Osteoblast (primary cell): Measurements from ENCODE around the gene MS4A3. TPM values are rescaled to one million over a fixed set of nuclear protein-coding genes. Genes with fewer than 3 reads are reported as not detected.

ENCODE experiments used
- DNase-seq: peaks from one replicate; pipeline ENCODE4 v3.0.0; 2011; ENCODE audit warnings: low spot score, mixed read lengths; ENCODE audit not compliant: insufficient read length; ENCODE audit errors: missing footprints
- H2AFZ ChIP-seq: 2 replicates; pipeline ENCODE4 v1.6.0; 2011; ENCODE audit warnings: mild to moderate bottlenecking, low read length
- H3K27ac ChIP-seq: 2 replicates; pipeline ENCODE4 v1.5.1; 2011; ENCODE audit warnings: mild to moderate bottlenecking, low read depth, low read length, moderate library complexity
- H3K27me3 ChIP-seq: 2 replicates; pipeline ENCODE4 v1.6.0; 2012; ENCODE audit warnings: mild to moderate bottlenecking, control low read depth, inconsistent platforms, low read length, moderate library complexity; ENCODE audit not compliant: insufficient read depth
- H3K36me3 ChIP-seq: 2 replicates; pipeline ENCODE4 v1.5.1; 2011; ENCODE audit warnings: mild to moderate bottlenecking, low read length, control low read depth, moderate library complexity; ENCODE audit not compliant: insufficient read depth
- H3K4me1 ChIP-seq: 2 replicates; pipeline ENCODE4 v1.5.1; 2011; ENCODE audit warnings: mild to moderate bottlenecking, low read length, control low read depth, moderate library complexity; ENCODE audit not compliant: insufficient read depth
- H3K4me2 ChIP-seq: 2 replicates; pipeline ENCODE4 v1.6.0; 2011; ENCODE audit warnings: mild to moderate bottlenecking, low read length; ENCODE audit not compliant: insufficient read depth
- H3K4me3 ChIP-seq: fragments of 200-600 bp; sonication (generic); 3 replicates; pipeline ENCODE4 v1.5.1; 2012; ENCODE audit warnings: mild to moderate bottlenecking, low read length, inconsistent platforms; ENCODE audit not compliant: insufficient read depth
- H3K79me2 ChIP-seq: 2 replicates; pipeline ENCODE4 v1.6.0; 2012; ENCODE audit warnings: mild to moderate bottlenecking, low read length, control low read depth, inconsistent platforms; ENCODE audit not compliant: insufficient read depth
- H3K9me3 ChIP-seq: 2 replicates; pipeline ENCODE4 v1.5.1; 2011; ENCODE audit warnings: low read depth, low read length, control low read depth
- H4K20me1 ChIP-seq: 2 replicates; pipeline ENCODE4 v1.6.0; 2012; ENCODE audit warnings: mild to moderate bottlenecking, low read length, control low read depth; ENCODE audit not compliant: insufficient read depth
- CTCF ChIP-seq: IDR thresholded peaks from 2 replicates; pipeline ENCODE4 v1.5.1; 2011; ENCODE audit warnings: mild to moderate bottlenecking, low read depth, low read length, moderate library complexity; ENCODE audit errors: extremely low read depth
- total RNA-seq: library from RNA; depleted of rRNA; stranded (reverse); fragments of >200 nt; gene quantifications from 2 replicates; pipeline ENCODE4 v1.2.3, GENCODE V29; 2012

Gene MS4A3
- total RNA-seq, 1 donor: not detected

DNA sequence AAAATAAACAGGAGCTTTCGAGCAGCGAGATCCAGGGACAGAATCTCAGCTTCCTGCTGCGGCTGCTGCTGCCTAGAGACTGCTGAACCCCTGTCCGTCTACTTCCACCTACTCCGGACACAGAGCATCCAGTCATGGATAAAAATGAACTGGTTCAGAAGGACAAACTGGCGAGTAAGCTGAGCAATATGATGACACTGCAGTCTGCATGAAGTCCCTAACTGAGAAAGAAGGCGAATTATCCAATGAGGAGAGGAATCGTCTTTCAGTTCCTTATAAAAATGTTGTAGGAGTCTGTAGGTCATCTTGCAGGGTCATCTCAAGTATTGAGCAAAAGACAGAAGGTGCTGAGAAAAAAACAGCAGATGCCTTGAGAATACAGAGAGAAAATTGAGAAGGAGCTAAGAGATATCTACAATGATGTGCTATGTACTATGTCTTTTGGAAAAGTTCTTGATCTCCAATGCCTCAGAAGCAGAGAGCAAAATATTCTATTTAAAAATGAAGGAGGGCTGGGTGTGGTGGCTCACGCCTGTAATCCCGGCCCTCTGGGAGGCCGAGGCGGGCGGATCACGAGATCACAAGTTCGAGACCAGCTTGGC lies 20.9 kb downstream of the MS4A3 start:
- Histone ChIP-seq H3K4me1 (no peaks in the 10 kb centered on the region), H2AFZ (no peak overlapping the region), H3K4me3 (no peak overlapping the region), H3K36me3 (no peaks in the 10 kb centered on the region), H3K27me3 (no peaks in the 10 kb centered on the region), H3K9me3 (no peaks in the 10 kb centered on the region), H3K79me2 (no peaks in the 10 kb centered on the region), H3K4me2 (no peak overlapping the region), H4K20me1 (no peaks in the 10 kb centered on the region), H3K27ac (no peak overlapping the region)
- no peak for DNase-seq
- TF ChIP-seq CTCF: no peak

DNA sequence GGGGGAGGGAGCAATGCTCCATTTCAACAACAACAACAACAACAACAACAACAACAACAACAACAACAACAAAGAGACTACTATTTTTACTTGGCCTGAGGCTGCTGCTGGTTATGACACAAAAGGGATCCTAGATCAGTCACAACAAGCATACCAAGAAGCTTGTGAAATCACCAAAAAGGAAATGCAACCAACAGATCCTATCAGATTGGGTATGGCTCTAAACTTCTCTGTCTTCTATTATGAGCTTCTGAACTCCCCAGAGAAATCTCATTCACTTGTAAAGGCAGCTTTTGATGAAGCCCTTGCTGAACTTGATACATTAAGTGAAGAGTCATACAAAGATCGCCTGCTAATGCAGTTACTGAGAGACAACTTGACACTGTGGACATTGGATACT lies 21.5 kb downstream of the MS4A3 start:
- H3K4me2 ChIP-seq: no peak overlapping the region
- no peaks in the 10 kb centered on the region for H3K9me3 ChIP-seq
- no peak overlapping the region for H3K27ac ChIP-seq
- H2AFZ ChIP-seq: no peak overlapping the region
- no peaks in the 10 kb centered on the region for H3K79me2 ChIP-seq
- no peak for TF ChIP-seq CTCF
- H4K20me1 ChIP-seq: no peaks in the 10 kb centered on the region
- no peak for DNase-seq
- no peak overlapping the region for H3K4me3 ChIP-seq
- no peaks in the 10 kb centered on the region for H3K27me3 ChIP-seq
- no peaks in the 10 kb centered on the region for H3K4me1 ChIP-seq
- H3K36me3 ChIP-seq: no peaks in the 10 kb centered on the region

- Histone ChIP-seq H3K4me2 (no peak overlapping the region), H3K4me1 (no peaks in the 10 kb centered on the region), H3K79me2 (no peaks in the 10 kb centered on the region), H3K27ac (no peak overlapping the region), H2AFZ (no peak overlapping the region), H3K4me3 (no peak overlapping the region), H3K27me3 (no peaks in the 10 kb centered on the region), H3K36me3 (no peaks in the 10 kb centered on the region), H4K20me1 (no peaks in the 10 kb centered on the region), H3K9me3 (no peaks in the 10 kb centered on the region)
- TF ChIP-seq CTCF: no peak
- no peak for DNase-seq
These were observed 22.3 kb downstream of the MS4A3 start for GRCh38 chr11:60078745-60079144.

- no peak for DNase-seq
- H3K9me3 ChIP-seq: no peaks in the 10 kb centered on the region
- H3K36me3 ChIP-seq: no peaks in the 10 kb centered on the region
- no peaks in the 10 kb centered on the region for H3K4me1 ChIP-seq
- no peak overlapping the region for H3K4me2 ChIP-seq
- H3K4me3 ChIP-seq: no peak overlapping the region
- H2AFZ ChIP-seq: no peak overlapping the region
- no peak for TF ChIP-seq CTCF
- H4K20me1 ChIP-seq: no peaks in the 10 kb centered on the region
- no peaks in the 10 kb centered on the region for H3K79me2 ChIP-seq
- H3K27me3 ChIP-seq: no peaks in the 10 kb centered on the region
- no peak overlapping the region for H3K27ac ChIP-seq
These were observed 24.1 kb downstream of the MS4A3 start for GRCh38 chr11:60080535-60080934.
